Activated CD8-positive, alpha-beta memory T cell treated with anti-CD3 and anti-CD28 coated beads for 4 hours (primary cell): ENCODE results near the gene LRRC4C.
"Not testable (repeated sequence)": the region's sequence is repeated elsewhere in the genome, so short reads cannot be mapped to it uniquely, and the experiment has no call there.

Experiments used
- DNase-seq, 2 donors: peaks; one replicate each; pipeline ENCODE4 v3.0.0-alpha.2; 2020; ENCODE audit warnings: low read depth in 2 of 2

Gene LRRC4C

DNA sequence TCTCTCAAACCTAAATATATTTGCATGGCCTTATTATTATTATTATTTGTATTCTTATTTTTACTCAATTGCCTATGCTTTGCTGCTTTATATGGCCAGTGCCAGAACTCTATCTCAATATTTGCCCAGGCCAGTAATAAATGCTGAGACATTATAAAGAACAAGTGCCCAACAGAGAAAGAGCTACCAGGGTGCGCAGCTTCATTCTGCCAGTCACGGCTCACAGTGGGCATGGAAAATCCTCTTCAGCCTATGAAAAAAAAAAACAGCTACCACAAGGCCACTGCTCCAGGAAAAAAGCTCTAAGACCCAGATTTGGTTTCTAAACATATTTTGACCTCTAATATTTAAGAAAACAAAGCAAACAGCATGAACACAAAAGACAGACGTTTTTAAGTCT is 1223.6 kb downstream of the LRRC4C start:
- DNase-seq = no peak

DNA sequence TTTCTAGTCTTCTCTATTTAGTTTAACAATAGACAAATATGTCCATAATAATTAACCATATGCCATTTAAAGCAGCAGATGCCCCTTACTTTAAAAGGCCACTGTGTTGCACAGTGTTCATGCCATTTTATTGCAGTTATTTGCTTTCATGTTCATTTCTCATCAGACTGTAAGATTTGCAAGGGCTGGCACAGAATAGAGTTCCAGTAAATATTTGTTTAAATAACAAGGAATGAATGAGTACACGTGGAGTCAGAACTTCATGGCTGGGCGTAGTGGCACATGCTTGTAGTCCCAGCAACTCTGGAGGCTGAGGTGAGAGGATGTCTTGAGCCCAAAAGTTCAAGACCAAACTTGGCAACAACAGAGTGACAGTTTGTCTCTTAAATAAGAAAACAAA is 1228.6 kb downstream of the LRRC4C start:
- no peak for DNase-seq

DNA sequence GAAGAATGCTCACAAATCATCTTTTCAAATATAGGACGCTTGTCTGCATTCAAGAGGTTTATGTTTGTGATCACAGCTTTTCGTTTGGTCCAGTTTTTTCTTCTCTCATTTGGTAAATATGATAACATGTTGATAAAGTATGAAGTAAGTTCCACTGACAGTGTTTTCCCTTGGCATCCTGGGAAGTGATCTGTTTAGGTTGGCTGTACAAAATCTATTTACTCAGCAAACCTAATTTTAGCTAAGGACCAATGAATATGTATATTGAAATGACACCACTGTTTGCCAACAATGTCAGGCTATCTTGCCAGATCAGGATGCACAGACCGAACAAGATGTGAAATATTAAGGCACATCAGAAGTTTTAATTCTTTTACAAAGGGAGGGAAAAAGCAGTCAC is 1230.8 kb downstream of the LRRC4C start:
- DNase-seq = no peak

DNA sequence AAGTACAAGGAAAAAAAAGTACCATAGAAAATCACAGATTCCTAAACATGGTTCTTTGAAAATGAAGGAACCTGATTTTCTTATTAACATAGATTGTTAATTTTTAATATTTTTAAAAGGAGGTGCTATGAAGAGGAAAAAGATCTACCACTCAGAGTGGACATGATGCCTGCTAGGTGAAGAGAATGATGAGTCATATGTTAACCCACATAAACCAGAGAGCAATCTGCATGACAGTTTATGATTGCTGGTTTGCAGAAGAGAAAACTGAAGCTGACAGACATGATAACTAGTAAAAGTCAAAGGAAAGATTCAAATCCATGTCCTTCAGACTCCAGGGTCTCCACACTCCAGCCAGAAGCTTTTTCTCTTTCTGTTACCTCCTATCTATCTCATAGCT is 1231.7 kb downstream of the LRRC4C start:
- no peak for DNase-seq

DNA sequence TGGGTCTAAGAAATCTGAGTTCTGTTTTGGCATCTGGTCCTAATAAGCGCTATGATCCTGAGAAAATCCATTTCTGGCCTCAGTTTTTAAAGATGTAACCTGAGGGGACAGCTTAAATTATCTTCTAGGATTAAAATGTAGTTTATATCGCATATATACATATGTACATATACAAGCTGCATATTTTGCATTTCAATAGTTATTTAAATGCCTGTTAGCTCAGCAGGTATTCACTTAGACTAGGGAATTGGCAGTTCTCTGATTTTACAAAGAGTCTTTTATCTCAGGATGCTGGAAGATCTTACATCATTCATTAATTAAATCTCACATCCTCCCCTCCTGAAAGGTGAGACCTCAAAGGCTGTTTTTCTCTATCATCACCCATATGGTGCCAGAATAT is 1232.8 kb downstream of the LRRC4C start:
- DNase-seq = no peak

DNA sequence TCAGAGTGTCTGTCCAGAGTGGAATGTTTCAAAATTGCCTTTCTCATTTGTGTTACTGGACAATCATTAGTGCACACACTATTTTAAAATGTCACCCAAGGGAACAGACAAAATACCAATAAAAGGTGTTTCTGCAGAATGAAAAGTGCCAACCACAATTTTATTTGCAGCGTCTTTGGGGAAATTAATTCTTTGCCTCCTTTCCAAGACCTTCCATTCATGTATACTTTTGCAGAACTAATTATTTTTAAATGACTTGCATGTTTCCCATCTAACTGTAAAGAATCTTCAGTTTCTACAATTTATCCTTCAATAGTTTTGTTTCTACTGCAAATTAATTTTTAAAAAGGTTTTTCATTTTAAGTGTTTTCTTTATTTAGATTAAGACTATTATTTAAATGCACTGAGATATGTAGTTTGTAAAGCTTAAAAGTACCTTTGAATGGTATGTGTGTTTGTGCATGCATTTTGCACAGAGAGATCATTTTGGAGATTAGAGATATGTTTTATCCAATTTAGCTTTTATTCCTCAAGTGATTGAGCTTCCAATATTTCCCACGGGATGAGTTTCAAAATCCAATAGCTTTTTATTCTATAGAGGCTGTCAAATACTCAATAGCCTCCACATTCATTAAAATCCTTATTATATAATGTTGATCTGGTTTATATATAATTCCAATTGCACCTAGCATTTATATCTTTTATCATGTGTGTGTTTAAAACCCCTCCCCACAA is 1235.7 kb downstream of the LRRC4C start:
- no peak for DNase-seq

DNA sequence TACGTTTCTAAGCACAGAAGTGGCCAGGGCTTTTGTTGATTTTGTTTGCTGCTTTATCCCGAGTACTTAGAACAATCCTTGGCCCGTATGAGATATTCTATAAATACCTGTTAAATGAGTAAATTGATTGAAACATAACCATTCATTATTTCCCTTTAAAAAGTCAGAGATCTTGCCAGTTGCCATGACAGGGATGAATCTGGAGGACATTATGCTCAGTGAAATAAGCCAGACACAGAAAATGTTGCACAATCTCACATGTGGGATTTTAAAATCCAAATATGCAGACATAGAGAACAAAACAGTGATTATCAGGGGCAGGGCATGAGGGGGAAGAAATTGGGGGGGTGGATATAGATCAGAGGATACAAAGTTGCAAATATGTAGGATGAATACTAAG is 1240.1 kb downstream of the LRRC4C start:
- no peak for DNase-seq

DNA sequence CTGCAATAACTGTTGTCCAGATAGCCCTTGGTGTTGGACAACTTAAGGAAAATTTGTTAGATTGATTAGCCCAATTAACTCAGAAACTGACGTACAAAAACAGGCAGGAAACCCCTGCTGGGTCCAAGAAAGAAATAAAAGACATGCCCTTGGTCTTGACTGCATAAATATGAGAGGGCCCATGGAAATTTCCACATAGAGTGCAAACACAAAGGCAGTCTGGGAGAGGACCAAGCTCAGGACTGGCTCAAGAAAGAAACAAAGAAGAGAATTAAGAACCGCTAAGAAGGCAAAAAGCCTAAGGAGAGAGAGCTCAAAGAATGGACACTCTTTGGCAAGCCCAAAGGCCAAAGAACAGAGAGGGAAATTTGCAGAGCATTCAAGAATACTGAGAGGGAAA is 1243.9 kb downstream of the LRRC4C start:
- no peak for DNase-seq

DNA sequence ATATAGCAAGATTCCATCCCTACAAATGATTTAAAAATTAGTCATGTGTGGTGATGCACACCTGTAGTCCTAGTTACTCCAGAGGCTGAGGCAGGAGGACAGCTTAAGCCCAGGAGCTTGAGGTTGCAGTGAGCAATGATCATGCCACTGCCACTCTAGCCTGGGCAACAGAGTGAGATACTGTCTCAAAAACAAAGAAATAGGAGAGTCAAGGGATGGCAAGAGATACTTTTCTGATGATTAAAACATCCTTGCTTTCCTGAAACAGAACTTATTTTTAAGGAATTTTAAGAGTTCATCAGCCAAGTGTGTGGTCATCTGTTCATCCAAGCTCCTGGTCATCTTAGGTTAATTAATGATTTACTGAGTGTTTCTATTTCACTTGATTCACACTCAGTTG is 1252.0 kb downstream of the LRRC4C start:
- no peak for DNase-seq

DNA sequence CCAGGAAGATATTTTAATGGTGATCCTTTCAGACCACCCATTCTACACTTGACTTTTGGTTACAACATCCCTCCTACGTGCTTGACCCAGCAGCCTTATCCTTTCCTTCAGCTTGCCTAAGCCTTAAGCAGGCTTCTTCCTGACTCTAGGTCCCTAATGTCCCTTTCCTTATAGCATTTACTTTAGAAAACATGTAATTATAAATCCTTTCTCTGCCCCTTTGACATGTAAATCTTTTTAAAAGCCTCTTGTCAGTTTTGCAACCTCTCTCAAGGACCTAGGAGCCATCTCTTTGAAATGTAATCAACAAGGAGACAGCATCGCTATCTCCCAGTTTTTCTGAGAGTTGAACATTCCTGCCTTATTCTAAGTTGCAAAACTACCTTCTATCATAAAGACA is 1255.2 kb downstream of the LRRC4C start:
- DNase-seq = no peak

DNA sequence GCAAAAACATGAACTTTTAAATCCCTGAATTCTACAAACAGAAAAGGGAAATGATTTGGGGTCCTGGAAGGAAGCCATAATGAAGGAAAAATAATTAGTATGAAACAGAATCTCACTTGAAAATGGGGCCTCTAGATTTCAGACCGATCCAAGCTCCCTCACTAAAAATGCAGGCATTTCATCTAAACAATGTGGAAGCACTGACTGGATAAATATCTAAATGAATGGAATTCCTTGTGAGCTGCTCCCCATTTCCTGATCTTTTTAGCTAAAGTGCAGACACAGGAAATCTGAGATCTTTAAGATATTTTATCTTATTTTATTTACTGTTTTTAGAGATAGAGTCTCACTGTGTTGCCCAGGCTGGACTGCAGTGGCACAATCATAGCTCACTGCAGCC is 1255.8 kb downstream of the LRRC4C start:
- no peak for DNase-seq

DNA sequence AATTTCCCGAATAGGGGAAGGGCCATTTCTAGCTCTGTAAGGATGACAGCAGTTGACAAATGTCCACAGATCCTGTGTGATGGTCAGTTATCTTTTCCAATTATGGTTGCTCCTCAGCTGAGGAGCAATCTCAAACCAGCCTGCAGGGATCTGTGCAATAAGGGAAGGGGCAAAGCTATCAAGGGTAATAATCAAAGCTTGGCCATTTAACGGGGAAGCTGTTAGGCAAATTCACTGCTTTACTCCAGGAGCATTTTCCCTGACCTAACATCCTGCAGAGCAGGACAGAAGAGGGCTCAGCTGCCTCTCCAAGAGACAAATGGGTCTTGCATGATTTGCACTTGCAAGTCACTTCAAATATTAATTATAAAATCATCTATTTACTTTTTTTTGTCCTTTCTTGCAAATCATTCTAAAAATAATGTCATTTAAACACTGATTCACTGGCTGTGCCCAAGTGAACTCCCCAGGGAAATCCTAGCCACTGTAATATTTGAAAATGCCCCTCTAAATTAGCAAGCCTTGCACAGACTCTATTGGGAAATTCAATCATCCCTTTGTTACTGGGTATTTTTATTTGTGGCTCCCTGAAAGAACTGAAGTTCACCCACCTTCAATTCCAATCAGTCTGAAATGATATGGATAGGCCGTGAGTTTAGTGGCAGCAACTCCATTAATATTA is 1256.7 kb downstream of the LRRC4C start:
- no peak for DNase-seq

DNA sequence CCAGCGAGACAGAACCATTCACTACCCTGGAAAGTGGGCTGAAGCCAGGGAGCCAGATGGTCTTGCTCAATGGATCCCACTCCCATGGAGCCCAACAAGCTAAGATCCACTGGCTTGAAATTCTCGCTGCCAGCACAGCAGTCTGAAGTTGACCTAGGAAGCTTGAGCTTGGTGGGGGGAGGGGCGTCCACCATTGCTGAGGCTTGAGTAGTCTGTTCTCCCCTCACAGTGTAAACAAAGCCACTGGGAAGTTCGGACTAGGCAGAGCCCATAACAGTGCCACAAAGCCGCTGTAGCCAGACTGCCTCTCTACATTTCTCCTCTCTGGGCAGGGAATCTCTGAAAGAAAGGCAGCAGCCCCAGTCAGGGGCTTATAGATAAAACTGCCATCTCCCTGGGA is 1266.9 kb downstream of the LRRC4C start:
- DNase-seq = not testable (repeated sequence)

DNA sequence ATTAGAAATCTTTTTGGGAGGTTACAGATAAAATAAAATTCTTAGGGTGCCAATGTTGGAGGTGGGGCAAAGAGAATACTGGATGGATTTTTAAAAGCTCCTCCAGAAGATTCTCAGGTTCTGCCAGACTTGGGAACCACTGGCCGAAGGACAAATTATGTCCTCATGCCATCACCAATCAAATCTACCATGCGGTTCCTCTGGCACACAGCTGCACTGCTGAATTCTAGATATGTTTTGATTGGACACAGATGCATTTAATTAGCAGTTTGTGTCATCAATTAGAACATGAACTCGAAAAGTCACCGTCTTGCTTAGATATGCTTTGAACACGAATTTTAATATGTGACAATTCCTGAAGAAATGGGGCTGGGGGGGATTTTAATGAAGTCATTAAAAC is 1269.2 kb downstream of the LRRC4C start:
- DNase-seq = no peak

DNA sequence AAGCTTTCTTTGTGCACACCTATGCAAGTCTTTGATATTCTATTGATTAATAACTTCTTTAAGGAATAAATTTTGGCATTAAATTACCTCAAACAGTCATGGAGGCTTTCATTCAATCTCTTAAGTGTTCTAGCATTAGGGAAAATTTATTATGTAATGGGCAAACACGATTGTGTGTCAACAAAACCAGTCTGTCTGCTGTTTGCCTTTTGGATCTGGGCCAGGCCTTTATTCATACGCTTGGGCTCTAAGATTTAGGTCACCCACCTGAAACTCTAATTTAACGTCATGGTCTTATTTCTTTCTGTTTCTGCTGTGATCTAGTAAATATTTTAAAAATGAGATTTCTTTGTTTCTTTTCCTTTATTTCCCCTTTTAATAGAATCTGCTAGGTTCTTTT is 1270.6 kb downstream of the LRRC4C start:
- DNase-seq = no peak

DNA sequence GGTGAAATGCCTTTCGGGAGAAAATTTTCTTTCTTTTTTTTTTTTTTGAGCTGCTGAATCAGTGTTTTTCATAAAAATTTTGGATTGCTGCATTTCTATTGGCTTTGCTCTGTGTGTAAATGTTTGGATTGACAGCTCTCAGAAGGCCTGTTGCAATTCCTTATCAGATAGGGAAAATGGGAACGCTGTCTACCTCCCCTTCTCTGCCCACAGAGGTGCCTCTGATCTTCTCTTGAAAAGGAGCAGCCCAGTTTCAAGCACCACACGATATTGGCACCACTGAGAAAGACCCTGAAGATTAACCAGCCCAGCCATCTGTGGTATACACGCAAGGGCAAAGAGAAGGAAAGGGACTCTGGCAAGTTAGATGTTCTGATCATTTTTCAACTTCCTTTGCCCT is 1272.2 kb downstream of the LRRC4C start:
- DNase-seq = no peak

DNA sequence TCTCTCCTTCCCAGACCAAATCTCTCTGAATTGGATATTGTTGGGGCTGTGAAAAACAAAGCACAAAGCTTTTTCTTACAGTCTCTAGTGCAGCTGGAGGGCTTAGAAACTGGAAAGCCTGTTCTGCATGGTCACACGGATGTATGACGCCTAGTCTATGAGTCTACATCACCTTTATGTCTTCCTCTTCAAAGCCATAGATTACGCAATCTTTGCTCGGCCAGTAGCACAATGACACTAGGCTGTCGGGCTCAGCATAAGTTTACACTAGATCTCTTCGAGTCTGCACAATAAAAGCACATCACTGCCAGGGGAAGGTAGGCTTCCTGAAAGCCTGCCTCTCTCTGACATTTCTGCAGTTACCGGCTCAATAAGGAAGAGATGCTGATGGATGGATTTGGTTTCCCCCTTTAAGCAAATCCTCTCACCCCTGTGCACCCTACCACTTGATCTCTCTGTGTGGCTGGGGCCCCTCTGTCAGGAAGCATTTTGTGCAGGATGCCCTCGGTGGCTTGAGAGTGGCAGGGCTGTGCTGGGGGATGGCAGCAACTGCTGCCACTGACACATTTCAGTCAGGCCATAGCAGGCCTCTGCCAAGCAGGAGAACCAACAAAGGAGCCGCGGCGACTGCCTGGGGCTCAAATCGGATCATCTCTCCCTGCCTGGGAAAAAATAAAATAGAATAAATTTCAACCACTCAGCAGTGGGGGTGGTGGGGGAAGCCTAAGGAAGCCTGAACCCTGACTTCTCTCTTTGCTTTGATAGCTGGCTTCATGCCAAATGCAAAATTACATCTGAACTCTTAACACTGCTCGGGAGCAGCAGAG is 1272.8 kb downstream of the LRRC4C start:
- DNase-seq = no peak

DNA sequence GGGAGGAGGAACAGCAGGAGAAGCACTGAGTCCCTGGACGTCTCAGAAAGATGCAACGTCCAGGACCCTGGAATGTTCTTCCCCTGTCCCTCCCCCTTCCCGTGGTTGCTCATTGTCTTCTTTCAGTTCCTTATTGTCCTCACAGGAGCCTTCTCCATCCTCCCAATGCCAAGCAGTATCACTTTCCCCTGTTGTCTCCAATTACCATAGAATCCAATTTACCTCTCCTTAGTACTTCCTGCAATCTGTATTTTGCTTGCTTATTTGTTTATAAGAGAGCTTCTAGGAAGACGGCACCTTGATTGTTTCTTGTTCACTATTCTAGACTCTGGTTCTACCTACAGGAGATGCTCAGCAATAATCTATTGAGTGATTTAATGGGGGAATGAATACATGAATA is 1273.7 kb downstream of the LRRC4C start:
- DNase-seq = no peak

DNA sequence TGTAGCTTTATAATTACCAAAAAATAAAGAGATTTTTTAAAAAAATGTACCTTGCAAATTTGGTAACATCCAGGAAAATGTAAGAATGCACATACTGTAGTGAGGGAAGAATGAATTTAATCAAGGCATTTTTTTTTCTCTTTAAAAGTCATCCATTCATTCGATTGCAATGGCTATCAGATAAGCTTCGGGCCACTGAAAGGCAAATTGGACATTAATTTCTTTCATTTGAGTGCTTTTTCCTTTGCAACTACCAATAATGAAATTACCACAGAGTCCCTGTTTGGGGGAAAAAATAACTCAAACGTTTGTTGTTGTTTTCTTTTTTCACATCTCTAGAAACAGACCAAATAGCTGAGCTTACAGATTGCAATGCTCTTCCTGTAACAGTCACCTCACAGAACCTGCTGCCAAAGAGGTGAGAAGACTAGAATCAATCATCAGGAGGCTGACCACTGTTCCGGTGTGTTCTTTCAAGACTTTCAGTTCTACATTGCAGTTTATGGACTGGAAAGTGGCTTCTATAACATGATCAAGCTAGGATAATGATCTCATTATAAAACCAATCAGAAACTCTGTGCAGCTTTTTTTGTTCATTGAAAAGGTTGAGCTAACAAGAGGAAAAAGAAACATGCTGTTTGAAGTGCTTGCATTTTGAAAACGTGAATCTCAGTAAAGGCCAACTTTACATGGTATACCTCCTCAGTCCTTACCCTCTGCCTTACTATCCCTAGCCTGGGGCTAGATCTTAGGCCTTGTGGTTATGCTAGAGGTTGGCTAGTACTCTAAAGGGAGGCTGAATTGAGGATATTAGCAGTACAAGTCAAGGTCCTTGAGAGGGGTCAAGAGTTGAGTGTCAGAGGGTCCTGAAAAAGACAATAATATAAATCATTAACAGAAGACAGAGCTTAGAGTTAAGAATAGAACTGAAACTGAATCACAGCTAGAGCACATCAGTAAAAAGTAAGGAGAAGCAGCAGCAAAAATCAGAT is 1276.1 kb downstream of the LRRC4C start:
- DNase-seq = no peak

DNA sequence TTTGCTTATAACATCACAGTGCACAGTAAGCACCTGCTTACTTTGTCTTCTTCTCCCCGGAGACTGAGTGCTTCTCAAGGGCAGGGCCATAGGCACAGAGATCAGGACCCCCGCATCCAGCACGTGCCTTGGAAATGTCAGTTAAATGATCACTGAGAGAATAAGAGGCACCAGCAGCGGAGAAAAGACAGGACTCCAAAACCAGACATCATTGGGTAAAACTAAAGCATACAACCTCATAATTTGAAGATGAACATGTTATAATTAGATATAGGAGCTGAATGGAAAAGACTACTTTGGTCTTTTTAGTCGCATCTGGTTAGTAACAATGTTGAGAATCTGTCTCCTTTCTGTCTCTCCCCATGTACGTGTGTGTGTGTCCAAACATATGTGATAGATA is 1279.9 kb downstream of the LRRC4C start:
- no peak for DNase-seq

DNA sequence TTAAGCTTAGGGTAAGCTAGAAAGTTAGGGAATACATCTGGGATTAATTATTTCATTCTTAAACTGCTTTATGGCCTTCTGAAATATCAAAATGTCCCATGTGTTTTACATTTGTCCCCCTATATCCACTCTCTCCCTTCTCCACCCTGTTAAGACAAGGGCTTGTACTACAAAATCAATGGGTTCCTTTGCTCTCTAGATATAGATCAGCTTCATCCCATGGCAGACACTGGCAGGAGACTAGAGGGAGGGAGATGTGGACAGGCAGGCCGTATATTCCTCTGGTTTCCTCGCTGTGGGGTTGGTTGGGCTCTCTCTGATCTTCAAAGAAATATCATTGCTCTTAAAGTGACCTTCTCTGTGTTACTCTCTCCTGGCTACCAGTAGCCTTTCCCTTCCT is 1281.0 kb downstream of the LRRC4C start:
- no peak for DNase-seq

DNA sequence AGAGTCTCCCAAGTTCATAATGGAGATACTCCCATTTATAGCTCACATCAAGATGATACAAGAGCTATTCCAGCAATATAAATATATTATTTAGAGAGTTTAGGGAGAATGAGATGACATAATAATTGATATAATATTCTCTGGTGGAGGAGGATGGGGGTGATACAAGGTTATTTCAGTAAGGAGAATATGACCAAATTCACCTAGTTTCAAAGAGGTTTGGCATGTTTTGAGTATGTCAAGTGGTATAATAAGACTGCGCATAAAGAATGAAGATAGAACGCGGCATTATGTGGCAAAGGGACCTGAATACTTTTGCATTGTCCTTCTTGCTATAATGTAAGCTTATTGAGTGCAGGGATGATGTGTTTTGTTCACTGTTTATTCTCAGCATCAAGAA is 1283.5 kb downstream of the LRRC4C start:
- DNase-seq = no peak
